ENCODE data around the gene ZDHHC3.
A peak's percentile ranks its signal among the peaks of the same experiment; 100 is the strongest.

The ZDHHC3 gene

GRCh38 chr3:44983484-44983941, 7.5 kb upstream of the ZDHHC3 start:
- Histone ChIP-seq H3K36me3 (ENCODE audit: control insufficient read depth in 1 of 2, insufficient read depth in 2 of 2, low read length in 2 of 2) (peaks cover 2% of the 10 kb centered on the region in 2 experiments), H3K79me1 (ENCODE audit: low read length) (no peaks in the 10 kb centered on the region), H2BK120ac (ENCODE audit: insufficient read depth, low read length, poor library complexity) (no peak overlapping the region), H4K8ac (ENCODE audit: low read depth, low read length) (no peak overlapping the region), H3K27ac (ENCODE audit: low read depth, low read length) (no peak overlapping the region), H3K4me1 (ENCODE audit: control insufficient read depth in 1 of 2, insufficient read depth in 2 of 2, low read length in 2 of 2) (no peaks in the 10 kb centered on the region), H3K9ac (ENCODE audit: low read length) (no peak overlapping the region), H3K23ac (ENCODE audit: low read length) (no peak overlapping the region), H4K91ac (ENCODE audit: low read depth, low read length) (no peak overlapping the region), H3K9me3 (ENCODE audit: insufficient read depth, low read depth, low read length) (no peaks in the 10 kb centered on the region), H3K4me2 (ENCODE audit: low read length) (no peak overlapping the region), H3K79me2 (ENCODE audit: control insufficient read depth, insufficient read depth, low read length, poor library complexity) (no peaks in the 10 kb centered on the region), H3K18ac (ENCODE audit: low read length) (no peak overlapping the region), H2AFZ (ENCODE audit: insufficient read depth, low read length, poor library complexity) (no peak overlapping the region), H3K4ac (ENCODE audit: low read depth, low read length) (no peak overlapping the region), H3K4me3 (ENCODE audit: low read depth, low read length) (no peak overlapping the region), H4K12ac (ENCODE audit: low read depth, low read length) (no peak overlapping the region), H2AK5ac (ENCODE audit: low read length) (no peak overlapping the region), H2BK5ac (ENCODE audit: low read depth, low read length, poor library complexity) (no peak overlapping the region), H3K27me3 (ENCODE audit: insufficient read depth, low read length) (no peaks in the 10 kb centered on the region), H3K14ac (ENCODE audit: low read length) (no peak overlapping the region), H2BK12ac (ENCODE audit: low read length) (no peak overlapping the region)
- no CpG with 5 or more reads among the region's 1 CpG for WGBS (ENCODE audit: extremely low coverage, insufficient coverage, insufficient read length)
- DNase-seq, result peak in 1 of 2 donors; percentile 60

- no peak overlapping the region for H3K4me2 ChIP-seq (ENCODE audit: low read length)
- no peaks in the 10 kb centered on the region for H3K79me2 ChIP-seq (ENCODE audit: control insufficient read depth, insufficient read depth, low read length, poor library complexity)
- H3K4me1 ChIP-seq (ENCODE audit: control insufficient read depth in 1 of 2, insufficient read depth in 2 of 2, low read length in 2 of 2), result no peaks in the 10 kb centered on the region
- WGBS (ENCODE audit: extremely low coverage, insufficient coverage, insufficient read length), result no CpG with 5 or more reads among the region's 3 CpGs
- no peak overlapping the region for H4K91ac ChIP-seq (ENCODE audit: low read depth, low read length)
- H2BK12ac ChIP-seq (ENCODE audit: low read length), result no peak overlapping the region
- no peak overlapping the region for H2BK120ac ChIP-seq (ENCODE audit: insufficient read depth, low read length, poor library complexity)
- no peak overlapping the region for H2AK5ac ChIP-seq (ENCODE audit: low read length)
- no peak overlapping the region for H4K12ac ChIP-seq (ENCODE audit: low read depth, low read length)
- no peak overlapping the region for H4K8ac ChIP-seq (ENCODE audit: low read depth, low read length)
- H3K4ac ChIP-seq (ENCODE audit: low read depth, low read length), result no peak overlapping the region
- H3K79me1 ChIP-seq (ENCODE audit: low read length), result no peaks in the 10 kb centered on the region
- H3K36me3 ChIP-seq (ENCODE audit: control insufficient read depth in 1 of 2, insufficient read depth in 2 of 2, low read length in 2 of 2), result peaks cover 2% of the 10 kb centered on the region in 2 experiments
- no peak overlapping the region for H2BK5ac ChIP-seq (ENCODE audit: low read depth, low read length, poor library complexity)
- H3K27me3 ChIP-seq (ENCODE audit: insufficient read depth, low read length), result no peaks in the 10 kb centered on the region
- H3K9ac ChIP-seq (ENCODE audit: low read length), result no peak overlapping the region
- no peak overlapping the region for H3K14ac ChIP-seq (ENCODE audit: low read length)
- no peak overlapping the region for H3K18ac ChIP-seq (ENCODE audit: low read length)
- H3K27ac ChIP-seq (ENCODE audit: low read depth, low read length), result no peak overlapping the region
- no peaks in the 10 kb centered on the region for H3K9me3 ChIP-seq (ENCODE audit: insufficient read depth, low read depth, low read length)
- H3K23ac ChIP-seq (ENCODE audit: low read length), result no peak overlapping the region
- DNase-seq, result no peak
- H3K4me3 ChIP-seq (ENCODE audit: low read depth, low read length), result no peak overlapping the region
- no peak overlapping the region for H2AFZ ChIP-seq (ENCODE audit: insufficient read depth, low read length, poor library complexity)
These were observed 6.8 kb upstream of the ZDHHC3 start for GRCh38 chr3:44982817-44983216.

GRCh38 chr3:44981751-44982150, 5.8 kb upstream of the ZDHHC3 start:
- H4K12ac ChIP-seq (ENCODE audit: low read depth, low read length), result no peak overlapping the region
- WGBS (ENCODE audit: extremely low coverage, insufficient coverage, insufficient read length), result no CpG with 5 or more reads among the region's 4 CpGs
- no peak overlapping the region for H3K4me2 ChIP-seq (ENCODE audit: low read length)
- H2AFZ ChIP-seq (ENCODE audit: insufficient read depth, low read length, poor library complexity), result no peak overlapping the region
- no peak overlapping the region for H2AK5ac ChIP-seq (ENCODE audit: low read length)
- DNase-seq, result no peak
- no peaks in the 10 kb centered on the region for H3K9me3 ChIP-seq (ENCODE audit: insufficient read depth, low read depth, low read length)
- H3K4me1 ChIP-seq (ENCODE audit: control insufficient read depth in 1 of 2, insufficient read depth in 2 of 2, low read length in 2 of 2), result peaks cover 2 to 3% of the 10 kb centered on the region in 2 experiments
- H3K4ac ChIP-seq (ENCODE audit: low read depth, low read length), result peak overlapping the region; percentile 33
- H3K36me3 ChIP-seq (ENCODE audit: control insufficient read depth in 1 of 2, insufficient read depth in 2 of 2, low read length in 2 of 2), result peaks cover 2% of the 10 kb centered on the region in 2 experiments
- no peaks in the 10 kb centered on the region for H3K27me3 ChIP-seq (ENCODE audit: insufficient read depth, low read length)
- H2BK120ac ChIP-seq (ENCODE audit: insufficient read depth, low read length, poor library complexity), result no peak overlapping the region
- no peaks in the 10 kb centered on the region for H3K79me1 ChIP-seq (ENCODE audit: low read length)
- H3K79me2 ChIP-seq (ENCODE audit: control insufficient read depth, insufficient read depth, low read length, poor library complexity), result no peaks in the 10 kb centered on the region
- no peak overlapping the region for H2BK5ac ChIP-seq (ENCODE audit: low read depth, low read length, poor library complexity)
- no peak overlapping the region for H3K9ac ChIP-seq (ENCODE audit: low read length)
- H3K27ac ChIP-seq (ENCODE audit: low read depth, low read length), result no peak overlapping the region
- H3K23ac ChIP-seq (ENCODE audit: low read length), result no peak overlapping the region
- no peak overlapping the region for H2BK12ac ChIP-seq (ENCODE audit: low read length)
- no peak overlapping the region for H3K14ac ChIP-seq (ENCODE audit: low read length)
- no peak overlapping the region for H3K18ac ChIP-seq (ENCODE audit: low read length)
- peak overlapping the region; percentile 6 for H3K4me3 ChIP-seq (ENCODE audit: low read depth, low read length)
- H4K91ac ChIP-seq (ENCODE audit: low read depth, low read length), result no peak overlapping the region
- H4K8ac ChIP-seq (ENCODE audit: low read depth, low read length), result no peak overlapping the region

GRCh38 chr3:44981220-44981619, 5.2 kb upstream of the ZDHHC3 start:
- peak in 1 of 2 donors; percentile 56 for DNase-seq
- Histone ChIP-seq H2BK5ac (ENCODE audit: low read depth, low read length, poor library complexity) (no peak overlapping the region), H3K9ac (ENCODE audit: low read length) (no peak overlapping the region), H3K4me1 (ENCODE audit: control insufficient read depth in 1 of 2, insufficient read depth in 2 of 2, low read length in 2 of 2) (peaks cover 2 to 3% of the 10 kb centered on the region in 2 experiments), H3K36me3 (ENCODE audit: control insufficient read depth in 1 of 2, insufficient read depth in 2 of 2, low read length in 2 of 2) (peaks cover 0 to 1% of the 10 kb centered on the region in 2 experiments), H2AFZ (ENCODE audit: insufficient read depth, low read length, poor library complexity) (no peak overlapping the region), H3K27me3 (ENCODE audit: insufficient read depth, low read length) (no peaks in the 10 kb centered on the region), H4K12ac (ENCODE audit: low read depth, low read length) (no peak overlapping the region), H4K8ac (ENCODE audit: low read depth, low read length) (no peak overlapping the region), H3K4me2 (ENCODE audit: low read length) (no peak overlapping the region), H2BK120ac (ENCODE audit: insufficient read depth, low read length, poor library complexity) (no peak overlapping the region), H3K79me1 (ENCODE audit: low read length) (peaks cover 4% of the 10 kb centered on the region), H3K9me3 (ENCODE audit: insufficient read depth, low read depth, low read length) (no peaks in the 10 kb centered on the region), H2BK12ac (ENCODE audit: low read length) (no peak overlapping the region), H3K14ac (ENCODE audit: low read length) (no peak overlapping the region), H4K91ac (ENCODE audit: low read depth, low read length) (no peak overlapping the region), H2AK5ac (ENCODE audit: low read length) (no peak overlapping the region), H3K18ac (ENCODE audit: low read length) (no peak overlapping the region), H3K79me2 (ENCODE audit: control insufficient read depth, insufficient read depth, low read length, poor library complexity) (peaks cover 4% of the 10 kb centered on the region), H3K4me3 (ENCODE audit: low read depth, low read length) (no peak overlapping the region), H3K27ac (ENCODE audit: low read depth, low read length) (no peak overlapping the region), H3K23ac (ENCODE audit: low read length) (no peak overlapping the region), H3K4ac (ENCODE audit: low read depth, low read length) (no peak overlapping the region)
- WGBS (ENCODE audit: extremely low coverage, insufficient coverage, insufficient read length), result no CpG with 5 or more reads among the region's 1 CpG
